WTC11 (cell line): ENCODE measurements around the gene PRAC2. TPM values are rescaled to one million over a fixed set of nuclear protein-coding genes. Genes with fewer than 3 reads are reported as not detected.
A peak's percentile ranks its signal among the peaks of the same experiment; 100 is the strongest.

Experiments
- ATAC-seq: fragments of 200-7000 bp; cut with Tn5 transposase; 2 replicates; pipeline ENCODE4 v1.10.0; 2021; ENCODE audit warnings: mild to moderate bottlenecking, moderate library complexity
- CTCF ChIA-PET: fragments of 300-600 bp; sonication (Branson Sonifier 250); formaldehyde crosslinking; loops from one replicate; lab custom pipeline; 2021; ENCODE audit warnings: antibody characterized with exemption; lab: Charles Lee
- POLR2A ChIA-PET: fragments of 350-600 bp; sonication (Branson Sonifier 250); formaldehyde crosslinking; loops from one replicate; lab custom pipeline; 2021; ENCODE audit warnings: antibody characterized with exemption; lab: Charles Lee
- DNase-seq: peaks from one replicate; pipeline ENCODE4 v3.0.0; 2021; ENCODE audit warnings: low spot score
- H3K27ac Mint-ChIP-seq: 2 replicates; pipeline ENCODE4 v1.8.0; 2021; ENCODE audit warnings: mixed read lengths
- H3K27me3 Mint-ChIP-seq: 2 replicates; pipeline ENCODE4 v1.8.0; 2021; ENCODE audit warnings: low read depth, mild to moderate bottlenecking, moderate library complexity, mixed read lengths
- H3K36me3 Mint-ChIP-seq: 2 replicates; pipeline ENCODE4 v1.8.0; 2021; ENCODE audit warnings: mixed read lengths
- H3K4me1 Mint-ChIP-seq: 2 replicates; pipeline ENCODE4 v1.8.0; 2022; ENCODE audit warnings: mixed read lengths
- H3K4me3 Mint-ChIP-seq: 2 replicates; pipeline ENCODE4 v1.8.0; 2021; ENCODE audit warnings: mild to moderate bottlenecking, moderate library complexity, mixed read lengths
- H3K9me3 Mint-ChIP-seq: 2 replicates; pipeline ENCODE4 v1.8.0; 2021; ENCODE audit warnings: mixed read lengths
- CBFB ChIP-seq: sonication (generic); formaldehyde crosslinking; IDR thresholded peaks from 2 replicates; pipeline ENCODE4 v1.8.1; 2022; ENCODE audit warnings: mild to moderate bottlenecking, low read depth, missing genetic modification reagents
- ETV6 ChIP-seq: sonication (generic); formaldehyde crosslinking; IDR thresholded peaks from 2 replicates; pipeline ENCODE4 v1.8.1; 2022; ENCODE audit warnings: mild to moderate bottlenecking, missing genetic modification reagents
- GRHL2 ChIP-seq: fragments of 250-450 bp; sonication (Bioruptor Pico); IDR thresholded peaks from 2 replicates; pipeline ENCODE4 v1.8.0; 2022; ENCODE audit warnings: mild to moderate bottlenecking, moderate library complexity; ENCODE audit not compliant: insufficient replicate concordance, severe bottlenecking
- NFE2L1 ChIP-seq: sonication (generic); formaldehyde crosslinking; IDR thresholded peaks from 2 replicates; pipeline ENCODE4 v1.8.1; 2023; ENCODE audit warnings: missing genetic modification reagents
- NR1H2 ChIP-seq: sonication (generic); formaldehyde crosslinking; IDR thresholded peaks from 2 replicates; pipeline ENCODE4 v1.9.0; 2021; ENCODE audit warnings: mild to moderate bottlenecking, moderate library complexity, missing genetic modification reagents
- RELA ChIP-seq: sonication (generic); formaldehyde crosslinking; IDR thresholded peaks from 2 replicates; pipeline ENCODE4 v1.8.1; 2022; ENCODE audit warnings: missing genetic modification reagents, mild to moderate bottlenecking, borderline replicate concordance
- TP53 ChIP-seq: sonication (generic); formaldehyde crosslinking; IDR thresholded peaks from 2 replicates; pipeline ENCODE4 v1.8.1; 2023; ENCODE audit warnings: mild to moderate bottlenecking, missing genetic modification reagents
- ZNF396 ChIP-seq: fragments of 250-450 bp; sonication (Bioruptor Pico); IDR thresholded peaks from 2 replicates; pipeline ENCODE4 v1.8.0; 2021; ENCODE audit warnings: mild to moderate bottlenecking, moderate library complexity, borderline replicate concordance
- total RNA-seq: library from RNA; stranded (reverse); gene quantifications from 3 replicates; pipeline ENCODE4 v1.2.3, GENCODE V29; 2021
- TF ChIP-seq, protein P1 (sequence below): sonication (generic); formaldehyde crosslinking; IDR thresholded peaks from 2 replicates; pipeline ENCODE4 v1.8.1; 2023; ENCODE audit warnings: mild to moderate bottlenecking, missing genetic modification reagents
- TF ChIP-seq, protein P2 (sequence below): fragments of 250-450 bp; sonication (Bioruptor Pico); IDR thresholded peaks from 2 replicates; pipeline ENCODE4 v1.9.0; 2021; ENCODE audit warnings: moderate library complexity, mild to moderate bottlenecking, inconsistent platforms, borderline replicate concordance
- TF ChIP-seq, protein P3 (sequence below): sonication (generic); formaldehyde crosslinking; IDR thresholded peaks from 2 replicates; pipeline ENCODE4 v1.8.0; 2023; ENCODE audit warnings: missing genetic modification reagents, mild to moderate bottlenecking, borderline replicate concordance
- TF ChIP-seq, protein P4 (sequence below): fragments of 250-450 bp; sonication (Bioruptor Pico); IDR thresholded peaks from 2 replicates; pipeline ENCODE4 v2.1.2; 2022; ENCODE audit warnings: mild to moderate bottlenecking, moderate library complexity
- TF ChIP-seq, protein P5 (sequence below): fragments of 200-600 bp; IDR thresholded peaks from 2 replicates; pipeline ENCODE4 v1.8.0; 2022; ENCODE audit warnings: antibody characterized with exemption
- TF ChIP-seq, protein P6 (sequence below): sonication (generic); formaldehyde crosslinking; IDR thresholded peaks from 2 replicates; pipeline ENCODE4 v1.8.1; 2022; ENCODE audit warnings: low read depth, missing genetic modification reagents, borderline replicate concordance
- TF ChIP-seq, protein P7 (sequence below): fragments of 250-450 bp; sonication (Bioruptor Pico); IDR thresholded peaks from 2 replicates; pipeline ENCODE4 v1.8.0; 2021; ENCODE audit warnings: mild to moderate bottlenecking
- TF ChIP-seq, protein P8 (sequence below): sonication (generic); formaldehyde crosslinking; IDR thresholded peaks from 2 replicates; pipeline ENCODE4 v1.8.1; 2023; ENCODE audit warnings: mild to moderate bottlenecking, missing genetic modification reagents, moderate library complexity

The PRAC2 gene
- total RNA-seq, 1 experiment from 2014 or later: 22.3 TPM

DNA sequence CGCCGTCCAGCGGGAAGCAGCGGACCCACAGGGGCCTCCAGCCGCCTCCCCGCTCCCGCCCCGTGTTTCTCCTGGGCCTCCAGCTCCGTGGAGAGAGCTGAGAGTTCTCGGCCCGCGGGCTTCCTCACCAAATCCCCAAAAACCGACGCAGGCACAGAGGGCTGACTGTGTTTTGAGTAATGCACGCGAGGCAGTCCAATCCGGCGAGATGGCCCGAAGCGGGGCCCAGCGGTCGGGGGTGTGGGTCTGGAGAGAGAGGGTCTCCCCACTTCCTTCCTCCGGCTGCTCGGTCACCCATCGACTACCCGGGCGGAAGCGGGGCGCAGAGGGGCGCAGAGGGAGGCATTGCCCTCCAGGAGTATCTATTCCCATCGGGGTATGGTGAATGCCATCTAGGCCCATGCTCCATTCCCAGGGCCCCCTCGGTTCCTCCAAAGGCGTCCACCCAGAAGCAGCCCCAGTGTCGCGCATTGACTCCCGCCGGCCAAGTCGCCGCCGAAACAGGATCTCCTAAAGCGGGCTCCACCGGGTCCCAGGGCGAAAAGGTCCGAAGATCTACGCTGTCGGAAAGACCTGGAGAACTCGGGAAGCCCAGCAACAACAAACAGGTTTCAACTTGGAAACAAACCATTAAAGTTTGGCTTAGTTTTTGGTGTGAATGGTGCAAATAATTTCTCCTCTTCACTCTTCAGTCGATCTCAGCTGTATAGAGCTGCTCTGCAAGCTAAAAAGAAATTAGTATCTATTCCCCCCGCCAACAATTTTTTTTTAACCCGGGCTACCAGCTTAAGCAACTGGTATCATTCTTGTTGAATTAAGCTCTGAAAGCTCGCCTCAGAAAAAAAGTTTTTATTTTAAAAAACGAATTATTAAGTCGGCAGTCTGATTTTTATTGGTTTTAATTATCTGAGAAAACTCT is 24.7 kb downstream of the PRAC2 start:
- DNase-seq (peak; percentile 60), ATAC-seq (peak; percentile 15)
- TF ChIP-seq, protein P1, sequence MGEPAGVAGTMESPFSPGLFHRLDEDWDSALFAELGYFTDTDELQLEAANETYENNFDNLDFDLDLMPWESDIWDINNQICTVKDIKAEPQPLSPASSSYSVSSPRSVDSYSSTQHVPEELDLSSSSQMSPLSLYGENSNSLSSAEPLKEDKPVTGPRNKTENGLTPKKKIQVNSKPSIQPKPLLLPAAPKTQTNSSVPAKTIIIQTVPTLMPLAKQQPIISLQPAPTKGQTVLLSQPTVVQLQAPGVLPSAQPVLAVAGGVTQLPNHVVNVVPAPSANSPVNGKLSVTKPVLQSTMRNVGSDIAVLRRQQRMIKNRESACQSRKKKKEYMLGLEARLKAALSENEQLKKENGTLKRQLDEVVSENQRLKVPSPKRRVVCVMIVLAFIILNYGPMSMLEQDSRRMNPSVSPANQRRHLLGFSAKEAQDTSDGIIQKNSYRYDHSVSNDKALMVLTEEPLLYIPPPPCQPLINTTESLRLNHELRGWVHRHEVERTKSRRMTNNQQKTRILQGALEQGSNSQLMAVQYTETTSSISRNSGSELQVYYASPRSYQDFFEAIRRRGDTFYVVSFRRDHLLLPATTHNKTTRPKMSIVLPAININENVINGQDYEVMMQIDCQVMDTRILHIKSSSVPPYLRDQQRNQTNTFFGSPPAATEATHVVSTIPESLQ: no peak
- TF ChIP-seq, protein P2, sequence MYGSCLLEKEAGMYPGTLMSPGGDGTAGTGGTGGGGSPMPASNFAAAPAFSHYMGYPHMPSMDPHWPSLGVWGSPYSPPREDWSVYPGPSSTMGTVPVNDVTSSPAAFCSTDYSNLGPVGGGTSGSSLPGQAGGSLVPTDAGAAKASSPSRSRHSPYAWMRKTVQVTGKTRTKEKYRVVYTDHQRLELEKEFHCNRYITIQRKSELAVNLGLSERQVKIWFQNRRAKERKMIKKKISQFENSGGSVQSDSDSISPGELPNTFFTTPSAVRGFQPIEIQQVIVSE (CRISPR knock-in tag): no peak
- TF ChIP-seq NFE2L1 (no peak), ETV6 (CRISPR knock-in tag) (no peak)
- TF ChIP-seq, protein P3, sequence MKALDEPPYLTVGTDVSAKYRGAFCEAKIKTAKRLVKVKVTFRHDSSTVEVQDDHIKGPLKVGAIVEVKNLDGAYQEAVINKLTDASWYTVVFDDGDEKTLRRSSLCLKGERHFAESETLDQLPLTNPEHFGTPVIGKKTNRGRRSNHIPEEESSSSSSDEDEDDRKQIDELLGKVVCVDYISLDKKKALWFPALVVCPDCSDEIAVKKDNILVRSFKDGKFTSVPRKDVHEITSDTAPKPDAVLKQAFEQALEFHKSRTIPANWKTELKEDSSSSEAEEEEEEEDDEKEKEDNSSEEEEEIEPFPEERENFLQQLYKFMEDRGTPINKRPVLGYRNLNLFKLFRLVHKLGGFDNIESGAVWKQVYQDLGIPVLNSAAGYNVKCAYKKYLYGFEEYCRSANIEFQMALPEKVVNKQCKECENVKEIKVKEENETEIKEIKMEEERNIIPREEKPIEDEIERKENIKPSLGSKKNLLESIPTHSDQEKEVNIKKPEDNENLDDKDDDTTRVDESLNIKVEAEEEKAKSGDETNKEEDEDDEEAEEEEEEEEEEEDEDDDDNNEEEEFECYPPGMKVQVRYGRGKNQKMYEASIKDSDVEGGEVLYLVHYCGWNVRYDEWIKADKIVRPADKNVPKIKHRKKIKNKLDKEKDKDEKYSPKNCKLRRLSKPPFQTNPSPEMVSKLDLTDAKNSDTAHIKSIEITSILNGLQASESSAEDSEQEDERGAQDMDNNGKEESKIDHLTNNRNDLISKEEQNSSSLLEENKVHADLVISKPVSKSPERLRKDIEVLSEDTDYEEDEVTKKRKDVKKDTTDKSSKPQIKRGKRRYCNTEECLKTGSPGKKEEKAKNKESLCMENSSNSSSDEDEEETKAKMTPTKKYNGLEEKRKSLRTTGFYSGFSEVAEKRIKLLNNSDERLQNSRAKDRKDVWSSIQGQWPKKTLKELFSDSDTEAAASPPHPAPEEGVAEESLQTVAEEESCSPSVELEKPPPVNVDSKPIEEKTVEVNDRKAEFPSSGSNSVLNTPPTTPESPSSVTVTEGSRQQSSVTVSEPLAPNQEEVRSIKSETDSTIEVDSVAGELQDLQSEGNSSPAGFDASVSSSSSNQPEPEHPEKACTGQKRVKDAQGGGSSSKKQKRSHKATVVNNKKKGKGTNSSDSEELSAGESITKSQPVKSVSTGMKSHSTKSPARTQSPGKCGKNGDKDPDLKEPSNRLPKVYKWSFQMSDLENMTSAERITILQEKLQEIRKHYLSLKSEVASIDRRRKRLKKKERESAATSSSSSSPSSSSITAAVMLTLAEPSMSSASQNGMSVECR (CRISPR knock-in tag): no peak
- TF ChIP-seq, protein P4, sequence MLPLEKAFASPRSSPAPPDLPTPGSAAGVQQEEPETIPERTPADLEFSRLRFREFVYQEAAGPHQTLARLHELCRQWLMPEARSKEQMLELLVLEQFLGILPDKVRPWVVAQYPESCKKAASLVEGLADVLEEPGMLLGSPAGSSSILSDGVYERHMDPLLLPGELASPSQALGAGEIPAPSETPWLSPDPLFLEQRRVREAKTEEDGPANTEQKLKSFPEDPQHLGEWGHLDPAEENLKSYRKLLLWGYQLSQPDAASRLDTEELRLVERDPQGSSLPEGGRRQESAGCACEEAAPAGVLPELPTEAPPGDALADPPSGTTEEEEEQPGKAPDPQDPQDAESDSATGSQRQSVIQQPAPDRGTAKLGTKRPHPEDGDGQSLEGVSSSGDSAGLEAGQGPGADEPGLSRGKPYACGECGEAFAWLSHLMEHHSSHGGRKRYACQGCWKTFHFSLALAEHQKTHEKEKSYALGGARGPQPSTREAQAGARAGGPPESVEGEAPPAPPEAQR (CRISPR knock-in tag): no peak
- Mint-ChIP-seq H3K27ac (no peak overlapping the region), H3K9me3 (no peaks in the 10 kb centered on the region), H3K27me3 (peaks cover 100% of the 10 kb centered on the region), H3K36me3 (0 out of 2 replicates have a peak, but pooled peaks cover 4% of the 10 kb centered on the region), H3K4me1 (peaks cover 34% of the 10 kb centered on the region), H3K4me3 (peak overlapping the region; percentile 47)
- POLR2A ChIA-PET: no interaction called here
- CTCF ChIA-PET: interaction anchor here (1.0 to 1.6 kb wide), 5 partner anchors 23 to 111 kb away, joined by 3 to 5 read pairs (median 4); no protein-coding TSS in a partner anchor

DNA sequence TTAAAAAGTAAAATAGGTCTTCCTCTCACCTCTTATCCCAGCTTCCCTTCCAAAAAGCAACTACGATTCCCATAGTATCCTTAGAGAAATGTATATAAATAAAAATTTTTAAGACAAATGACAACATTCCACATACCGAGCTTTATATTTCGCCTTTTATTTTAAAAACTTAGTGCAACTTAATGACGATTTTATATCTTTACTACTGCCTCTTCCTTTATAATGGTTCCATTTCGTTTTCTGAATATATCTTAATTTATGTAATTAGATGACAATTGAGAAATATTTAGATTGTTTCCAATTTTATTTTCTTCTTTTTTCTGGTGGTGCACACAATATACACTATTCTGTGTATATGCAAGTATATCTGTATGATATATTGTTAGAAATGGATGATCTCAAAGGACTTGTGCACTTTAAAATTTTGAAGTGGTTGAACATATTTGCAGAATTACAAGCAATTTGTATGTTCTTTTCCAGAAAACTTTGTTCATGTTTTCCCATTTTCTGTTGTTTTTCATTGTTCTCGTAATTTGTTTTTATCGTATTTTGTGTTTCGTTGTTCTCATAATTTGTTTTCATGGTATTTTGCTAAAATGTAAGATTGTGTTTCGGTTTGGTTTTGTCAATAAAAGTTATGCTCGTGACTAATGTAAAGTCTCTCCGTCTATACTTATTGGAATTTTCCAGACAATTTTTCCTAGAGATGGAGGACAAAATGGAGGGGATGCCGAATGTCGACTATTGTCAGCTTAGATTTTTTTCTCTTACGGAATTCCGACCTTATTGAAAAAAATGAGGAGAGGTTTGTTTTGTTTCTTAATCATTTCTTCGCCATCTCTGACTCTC is 26.0 kb downstream of the PRAC2 start:
- ChIA-PET CTCF (interaction anchor here (1.0 to 1.6 kb wide), 5 partner anchors 24 to 112 kb away, joined by 4 to 7 read pairs (median 6); no protein-coding TSS in a partner anchor), POLR2A (interaction anchor here (0.8 kb wide), 1 partner anchor 26 kb away, joined by 3 read pairs; the partner anchor contains the start of gene PRAC2)
- H3K27me3 Mint-ChIP-seq: peaks cover 100% of the 10 kb centered on the region
- 0 out of 2 replicates have a peak, but pooled peaks cover 4% of the 10 kb centered on the region for H3K36me3 Mint-ChIP-seq
- no peaks in the 10 kb centered on the region for H3K9me3 Mint-ChIP-seq
- H3K27ac Mint-ChIP-seq: no peak overlapping the region
- no peak for ATAC-seq
- H3K4me1 Mint-ChIP-seq: peaks cover 41% of the 10 kb centered on the region
- no peak overlapping the region for H3K4me3 Mint-ChIP-seq
- no peak for DNase-seq
- TF ChIP-seq, protein P5, sequence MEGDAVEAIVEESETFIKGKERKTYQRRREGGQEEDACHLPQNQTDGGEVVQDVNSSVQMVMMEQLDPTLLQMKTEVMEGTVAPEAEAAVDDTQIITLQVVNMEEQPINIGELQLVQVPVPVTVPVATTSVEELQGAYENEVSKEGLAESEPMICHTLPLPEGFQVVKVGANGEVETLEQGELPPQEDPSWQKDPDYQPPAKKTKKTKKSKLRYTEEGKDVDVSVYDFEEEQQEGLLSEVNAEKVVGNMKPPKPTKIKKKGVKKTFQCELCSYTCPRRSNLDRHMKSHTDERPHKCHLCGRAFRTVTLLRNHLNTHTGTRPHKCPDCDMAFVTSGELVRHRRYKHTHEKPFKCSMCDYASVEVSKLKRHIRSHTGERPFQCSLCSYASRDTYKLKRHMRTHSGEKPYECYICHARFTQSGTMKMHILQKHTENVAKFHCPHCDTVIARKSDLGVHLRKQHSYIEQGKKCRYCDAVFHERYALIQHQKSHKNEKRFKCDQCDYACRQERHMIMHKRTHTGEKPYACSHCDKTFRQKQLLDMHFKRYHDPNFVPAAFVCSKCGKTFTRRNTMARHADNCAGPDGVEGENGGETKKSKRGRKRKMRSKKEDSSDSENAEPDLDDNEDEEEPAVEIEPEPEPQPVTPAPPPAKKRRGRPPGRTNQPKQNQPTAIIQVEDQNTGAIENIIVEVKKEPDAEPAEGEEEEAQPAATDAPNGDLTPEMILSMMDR: no peak
- no peak for TF ChIP-seq GRHL2
- TF ChIP-seq CBFB (CRISPR knock-in tag): no peak
- no peak for TF ChIP-seq TP53 (CRISPR knock-in tag)
- TF ChIP-seq, protein P6, sequence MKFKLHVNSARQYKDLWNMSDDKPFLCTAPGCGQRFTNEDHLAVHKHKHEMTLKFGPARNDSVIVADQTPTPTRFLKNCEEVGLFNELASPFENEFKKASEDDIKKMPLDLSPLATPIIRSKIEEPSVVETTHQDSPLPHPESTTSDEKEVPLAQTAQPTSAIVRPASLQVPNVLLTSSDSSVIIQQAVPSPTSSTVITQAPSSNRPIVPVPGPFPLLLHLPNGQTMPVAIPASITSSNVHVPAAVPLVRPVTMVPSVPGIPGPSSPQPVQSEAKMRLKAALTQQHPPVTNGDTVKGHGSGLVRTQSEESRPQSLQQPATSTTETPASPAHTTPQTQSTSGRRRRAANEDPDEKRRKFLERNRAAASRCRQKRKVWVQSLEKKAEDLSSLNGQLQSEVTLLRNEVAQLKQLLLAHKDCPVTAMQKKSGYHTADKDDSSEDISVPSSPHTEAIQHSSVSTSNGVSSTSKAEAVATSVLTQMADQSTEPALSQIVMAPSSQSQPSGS (CRISPR knock-in tag): no peak
- TF ChIP-seq, protein P7, sequence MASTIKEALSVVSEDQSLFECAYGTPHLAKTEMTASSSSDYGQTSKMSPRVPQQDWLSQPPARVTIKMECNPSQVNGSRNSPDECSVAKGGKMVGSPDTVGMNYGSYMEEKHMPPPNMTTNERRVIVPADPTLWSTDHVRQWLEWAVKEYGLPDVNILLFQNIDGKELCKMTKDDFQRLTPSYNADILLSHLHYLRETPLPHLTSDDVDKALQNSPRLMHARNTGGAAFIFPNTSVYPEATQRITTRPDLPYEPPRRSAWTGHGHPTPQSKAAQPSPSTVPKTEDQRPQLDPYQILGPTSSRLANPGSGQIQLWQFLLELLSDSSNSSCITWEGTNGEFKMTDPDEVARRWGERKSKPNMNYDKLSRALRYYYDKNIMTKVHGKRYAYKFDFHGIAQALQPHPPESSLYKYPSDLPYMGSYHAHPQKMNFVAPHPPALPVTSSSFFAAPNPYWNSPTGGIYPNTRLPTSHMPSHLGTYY: no peak
- TF ChIP-seq ZNF396 (CRISPR knock-in tag): no peak
- TF ChIP-seq, protein P8, sequence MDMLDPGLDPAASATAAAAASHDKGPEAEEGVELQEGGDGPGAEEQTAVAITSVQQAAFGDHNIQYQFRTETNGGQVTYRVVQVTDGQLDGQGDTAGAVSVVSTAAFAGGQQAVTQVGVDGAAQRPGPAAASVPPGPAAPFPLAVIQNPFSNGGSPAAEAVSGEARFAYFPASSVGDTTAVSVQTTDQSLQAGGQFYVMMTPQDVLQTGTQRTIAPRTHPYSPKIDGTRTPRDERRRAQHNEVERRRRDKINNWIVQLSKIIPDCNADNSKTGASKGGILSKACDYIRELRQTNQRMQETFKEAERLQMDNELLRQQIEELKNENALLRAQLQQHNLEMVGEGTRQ (CRISPR knock-in tag): no peak
- no peak for TF ChIP-seq RELA
- no peak for TF ChIP-seq NR1H2 (CRISPR knock-in tag)
